HG02763 (cell line): Measurements from ENCODE around the gene KIF3C.
A peak's percentile ranks its signal among the peaks of the same experiment; 100 is the strongest.

ENCODE experiments used
- ATAC-seq: cut with Tn5 transposase; IDR thresholded peaks from one replicate; pipeline ENCODE4 v1.9.1; 2021; ENCODE audit warnings: mild to moderate bottlenecking, moderate library complexity; ENCODE audit not compliant: unreplicated experiment

Gene KIF3C

GRCh38 chr2:25881764-25882163 lies 100.5 kb downstream of the KIF3C start:
- ATAC-seq, result no peak

GRCh38 chr2:25879133-25879730 lies 103.1 kb downstream of the KIF3C start:
- no peak for ATAC-seq

GRCh38 chr2:25878361-25879132 lies 103.8 kb downstream of the KIF3C start, which contains the start of gene ASXL2:
Gene ASXL2 (minus strand): TSS chr2:25878487. CDS start chr2:25878222, 265 bp downstream.
- peak; percentile 92 for ATAC-seq

GRCh38 chr2:25877431-25878360 lies 104.6 kb downstream of the KIF3C start:
- ATAC-seq, result peak; percentile 44
